Rectal smooth muscle tissue (tissue), 1 donor: ENCODE results near the gene FGA.

Experiments used
- H3K27ac ChIP-seq: one replicate; pipeline ENCODE4 v1.7.0; 2013; ENCODE audit warnings: low read depth, low read length, inconsistent platforms
- H3K27me3 ChIP-seq: one replicate; pipeline ENCODE4 v1.7.0; 2013; ENCODE audit warnings: low read length; ENCODE audit not compliant: control insufficient read depth, insufficient read depth
- H3K36me3 ChIP-seq: one replicate; pipeline ENCODE4 v1.7.0; 2013; ENCODE audit warnings: low read length; ENCODE audit not compliant: control insufficient read depth, insufficient read depth
- H3K4me1 ChIP-seq: one replicate; pipeline ENCODE4 v1.7.0; 2013; ENCODE audit warnings: low read length; ENCODE audit not compliant: control insufficient read depth, insufficient read depth
- H3K4me3 ChIP-seq: one replicate; pipeline ENCODE4 v1.7.0; 2013; ENCODE audit warnings: low read length
- H3K9ac ChIP-seq: one replicate; pipeline ENCODE4 v1.7.0; 2013; ENCODE audit warnings: low read length

FGA gene

DNA sequence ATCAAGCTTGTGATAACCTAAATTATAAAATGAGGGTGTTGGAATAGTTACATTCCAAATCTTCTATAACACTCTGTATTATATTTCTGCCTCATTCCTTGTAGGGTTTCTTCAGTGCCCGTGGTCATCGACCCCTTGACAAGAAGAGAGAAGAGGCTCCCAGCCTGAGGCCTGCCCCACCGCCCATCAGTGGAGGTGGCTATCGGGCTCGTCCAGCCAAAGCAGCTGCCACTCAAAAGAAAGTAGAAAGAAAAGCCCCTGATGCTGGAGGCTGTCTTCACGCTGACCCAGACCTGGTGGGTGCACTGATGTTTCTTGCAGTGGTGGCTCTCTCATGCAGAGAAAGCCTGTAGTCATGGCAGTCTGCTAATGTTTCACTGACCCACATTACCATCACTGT lies 24.8 kb downstream of the FGA start:
- no peaks in the 10 kb centered on the region for H3K27me3 ChIP-seq
- H3K4me1 ChIP-seq, result no peaks in the 10 kb centered on the region

DNA sequence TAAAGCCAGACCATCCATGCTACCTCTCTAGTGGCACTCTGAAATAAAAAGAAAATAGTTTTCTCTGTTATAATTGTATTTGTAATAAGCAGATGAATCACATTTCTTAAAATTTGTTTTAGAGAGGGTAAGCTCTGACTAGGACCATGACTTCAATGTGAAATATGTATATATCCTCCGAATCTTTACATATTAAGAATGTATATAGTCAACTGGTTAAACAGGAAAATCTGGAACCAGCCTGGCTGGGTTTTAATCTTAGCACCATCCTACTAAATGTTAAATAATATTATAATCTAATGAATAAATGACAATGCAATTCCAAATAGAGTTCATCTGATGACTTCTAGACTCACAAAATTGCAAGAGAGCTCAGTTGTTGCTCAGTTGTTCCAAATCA lies 26.2 kb downstream of the FGA start:
- Histone ChIP-seq H3K4me3 (no peak overlapping the region), H3K9ac (no peak overlapping the region), H3K4me1 (no peaks in the 10 kb centered on the region), H3K36me3 (no peaks in the 10 kb centered on the region), H3K27me3 (no peaks in the 10 kb centered on the region), H3K27ac (no peak overlapping the region)

More for the DNA sequence above, 24.8 kb downstream of the FGA start:
- Histone ChIP-seq H3K36me3 (no peaks in the 10 kb centered on the region), H3K4me3 (no peak overlapping the region), H3K9ac (no peak overlapping the region), H3K27ac (no peak overlapping the region)

DNA sequence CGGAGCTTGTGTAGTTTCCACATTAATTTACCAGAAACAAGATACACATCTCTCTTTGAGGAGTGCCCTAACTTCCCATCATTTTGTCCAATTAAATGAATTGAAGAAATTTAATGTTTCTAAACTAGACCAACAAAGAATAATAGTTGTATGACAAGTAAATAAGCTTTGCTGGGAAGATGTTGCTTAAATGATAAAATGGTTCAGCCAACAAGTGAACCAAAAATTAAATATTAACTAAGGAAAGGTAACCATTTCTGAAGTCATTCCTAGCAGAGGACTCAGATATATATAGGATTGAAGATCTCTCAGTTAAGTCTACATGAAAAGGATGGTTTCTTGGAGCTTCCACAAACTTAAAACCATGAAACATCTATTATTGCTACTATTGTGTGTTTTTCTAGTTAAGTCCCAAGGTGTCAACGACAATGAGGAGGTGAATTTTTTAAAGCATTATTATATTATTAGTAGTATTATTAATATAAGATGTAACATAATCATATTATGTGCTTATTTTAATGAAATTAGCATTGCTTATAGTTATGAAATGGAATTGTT lies 27.8 kb downstream of the FGA start, which contains the start of gene FGB:
TSS of gene FGB (plus strand) at position 315 of the 558 bp plus-strand sequence. CDS start at position 323, 8 bp downstream.
- no peak within 1 kb of the TSS for H3K9ac ChIP-seq
- no peaks in the 10 kb centered on the region for H3K4me1 ChIP-seq
- no peaks in the 10 kb centered on the region for H3K27me3 ChIP-seq
- H3K27ac ChIP-seq, result no peak within 1 kb of the TSS
- no peaks in the 10 kb centered on the region for H3K36me3 ChIP-seq
- no peak within 1 kb of the TSS for H3K4me3 ChIP-seq

DNA sequence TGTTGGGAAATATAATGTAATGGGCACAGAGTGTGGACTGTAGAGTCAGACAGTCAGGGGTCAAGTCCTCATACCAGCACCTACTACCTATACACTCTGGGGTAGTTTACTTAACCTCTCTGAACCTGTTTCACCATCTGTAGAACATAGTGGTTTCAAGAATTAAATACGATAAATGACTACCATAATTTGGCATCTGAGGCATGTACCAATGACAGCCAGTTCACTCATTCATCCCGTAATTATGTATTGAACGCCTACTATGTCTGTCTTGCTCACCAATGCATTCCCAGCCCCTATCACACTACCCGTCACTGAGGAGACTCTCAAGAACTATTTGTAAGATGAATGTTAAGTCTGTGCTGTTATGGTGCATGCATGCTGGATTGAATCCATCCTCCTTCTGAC lies 29.7 kb downstream of the FGA start:
- H3K27me3 ChIP-seq, result no peaks in the 10 kb centered on the region
- no peaks in the 10 kb centered on the region for H3K36me3 ChIP-seq
- H3K27ac ChIP-seq, result no peak overlapping the region
- no peaks in the 10 kb centered on the region for H3K4me1 ChIP-seq
- no peak overlapping the region for H3K9ac ChIP-seq
- no peak overlapping the region for H3K4me3 ChIP-seq

DNA sequence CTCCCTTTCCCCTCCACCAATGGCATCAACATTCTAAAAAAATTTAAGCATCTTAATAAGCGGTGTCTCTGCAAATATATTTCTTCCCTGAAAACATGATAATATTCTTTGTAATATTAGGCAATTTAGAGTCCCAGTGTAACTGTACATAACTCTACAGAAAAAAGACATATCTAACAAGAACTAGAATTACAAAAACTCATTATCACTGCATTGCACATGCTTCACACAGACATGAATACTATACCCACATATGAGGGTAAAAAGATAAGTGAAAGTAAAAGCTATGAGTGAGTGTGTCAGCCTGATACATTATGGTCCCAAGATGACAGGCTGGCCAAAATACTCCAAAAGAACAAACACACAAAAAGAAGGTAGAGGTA lies 30.1 kb downstream of the FGA start:
- Histone ChIP-seq H3K4me3 (no peak overlapping the region), H3K27ac (no peak overlapping the region), H3K9ac (no peak overlapping the region), H3K36me3 (no peaks in the 10 kb centered on the region), H3K4me1 (no peaks in the 10 kb centered on the region), H3K27me3 (no peaks in the 10 kb centered on the region)

DNA sequence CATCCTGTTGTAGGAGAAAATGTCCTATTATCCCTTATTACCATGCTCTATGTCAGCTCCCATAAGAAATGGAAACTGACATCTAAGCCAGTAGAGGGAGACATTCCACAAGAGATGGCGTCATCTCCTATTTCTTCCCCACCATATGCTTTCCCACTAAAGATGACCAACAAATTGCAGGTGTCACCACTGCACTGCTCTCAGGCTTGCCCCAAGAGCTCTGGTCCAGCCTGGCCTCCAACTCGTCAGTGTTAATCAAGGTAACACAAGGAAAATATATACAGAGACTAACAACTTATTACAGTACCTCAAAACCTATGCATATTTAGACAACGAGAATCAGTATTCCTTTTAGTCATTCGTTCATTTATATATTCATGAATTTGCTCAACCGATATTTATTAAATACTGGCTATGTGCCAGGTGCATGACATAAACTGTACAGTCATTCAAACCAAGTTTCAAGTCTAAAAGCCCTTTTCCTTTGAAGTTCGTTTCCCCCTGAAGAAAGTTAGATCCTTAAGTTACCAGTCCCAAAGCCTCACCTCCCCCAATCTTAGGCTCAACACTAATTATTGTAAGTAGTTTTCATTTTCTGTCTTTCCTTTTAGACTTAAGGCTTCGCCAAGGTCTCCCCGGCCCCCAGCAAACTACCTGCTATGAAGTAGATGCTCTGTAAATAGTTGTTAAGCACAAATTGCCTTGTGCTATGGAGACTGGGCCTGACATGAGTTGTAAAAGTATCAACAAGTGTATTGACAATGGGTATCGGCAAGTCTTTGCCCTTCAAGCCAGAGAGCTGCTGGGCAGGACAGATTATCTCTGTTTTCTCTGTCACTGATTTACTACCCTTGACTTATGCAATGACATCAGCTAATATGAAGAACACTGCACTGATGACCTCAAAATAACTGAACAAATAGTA lies 30.8 kb downstream of the FGA start:
- no peaks in the 10 kb centered on the region for H3K36me3 ChIP-seq
- no peaks in the 10 kb centered on the region for H3K4me1 ChIP-seq
- no peak overlapping the region for H3K9ac ChIP-seq
- no peaks in the 10 kb centered on the region for H3K27me3 ChIP-seq
- H3K27ac ChIP-seq, result no peak overlapping the region
- no peak overlapping the region for H3K4me3 ChIP-seq

DNA sequence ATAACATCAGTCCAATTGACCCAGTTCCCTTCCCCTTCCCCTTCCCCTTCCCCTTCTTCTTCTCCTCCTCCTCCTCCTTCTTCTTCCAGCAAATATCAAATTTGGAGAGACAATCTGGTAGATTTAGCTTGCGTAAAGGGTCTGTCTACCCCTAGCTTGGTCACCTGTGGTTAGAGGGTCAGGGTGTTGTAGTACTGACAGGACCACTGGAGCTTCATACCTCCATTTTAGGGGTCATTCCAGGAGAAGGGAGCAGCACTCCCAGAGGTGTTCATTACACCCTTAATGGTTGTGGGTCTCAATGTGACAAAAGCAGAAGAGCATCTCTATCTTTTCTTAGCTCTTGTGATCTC lies 31.4 kb downstream of the FGA start:
- Histone ChIP-seq H3K36me3 (no peaks in the 10 kb centered on the region), H3K4me1 (no peaks in the 10 kb centered on the region), H3K9ac (no peak overlapping the region), H3K27ac (no peak overlapping the region), H3K4me3 (no peak overlapping the region), H3K27me3 (no peaks in the 10 kb centered on the region)

DNA sequence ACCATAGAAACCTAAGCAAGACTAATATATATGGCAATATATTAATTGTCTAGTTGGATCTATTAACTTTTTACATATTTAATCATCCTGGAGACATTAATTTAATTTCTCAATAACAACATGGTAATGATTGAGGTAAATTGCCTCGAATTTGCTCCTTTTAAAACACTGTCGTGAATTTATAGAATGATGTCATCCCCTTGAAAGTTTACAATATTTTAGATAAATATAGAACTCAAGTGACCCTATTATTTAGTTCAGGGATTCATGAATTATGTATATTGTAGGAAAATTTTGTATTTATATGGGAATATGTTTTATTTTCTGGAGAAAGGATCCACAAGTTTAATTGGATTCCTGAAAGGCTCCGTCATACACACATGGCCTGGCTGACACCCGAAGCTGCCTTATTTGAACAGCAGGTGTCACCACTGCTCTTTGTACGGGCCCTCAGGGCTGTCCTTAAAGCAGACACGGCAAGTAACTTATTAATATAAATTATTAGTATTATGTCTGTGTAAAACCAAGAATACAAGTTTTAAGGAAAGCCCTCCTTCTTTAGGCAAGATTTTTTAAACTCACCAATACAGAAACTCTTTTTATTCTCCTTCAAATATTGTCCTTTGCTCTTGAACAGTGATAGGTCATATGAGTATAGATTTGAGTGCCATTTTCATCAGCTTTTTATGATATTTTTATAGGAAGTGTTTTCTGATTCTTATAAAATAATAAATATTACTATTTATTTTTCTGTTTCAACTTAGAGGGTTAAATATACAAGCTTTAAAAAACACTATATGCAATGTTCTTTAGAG lies 38.5 kb downstream of the FGA start:
- Histone ChIP-seq H3K27ac (no peak overlapping the region), H3K27me3 (no peaks in the 10 kb centered on the region), H3K36me3 (no peaks in the 10 kb centered on the region), H3K4me1 (peaks cover 11% of the 10 kb centered on the region), H3K4me3 (no peak overlapping the region), H3K9ac (no peak overlapping the region)

DNA sequence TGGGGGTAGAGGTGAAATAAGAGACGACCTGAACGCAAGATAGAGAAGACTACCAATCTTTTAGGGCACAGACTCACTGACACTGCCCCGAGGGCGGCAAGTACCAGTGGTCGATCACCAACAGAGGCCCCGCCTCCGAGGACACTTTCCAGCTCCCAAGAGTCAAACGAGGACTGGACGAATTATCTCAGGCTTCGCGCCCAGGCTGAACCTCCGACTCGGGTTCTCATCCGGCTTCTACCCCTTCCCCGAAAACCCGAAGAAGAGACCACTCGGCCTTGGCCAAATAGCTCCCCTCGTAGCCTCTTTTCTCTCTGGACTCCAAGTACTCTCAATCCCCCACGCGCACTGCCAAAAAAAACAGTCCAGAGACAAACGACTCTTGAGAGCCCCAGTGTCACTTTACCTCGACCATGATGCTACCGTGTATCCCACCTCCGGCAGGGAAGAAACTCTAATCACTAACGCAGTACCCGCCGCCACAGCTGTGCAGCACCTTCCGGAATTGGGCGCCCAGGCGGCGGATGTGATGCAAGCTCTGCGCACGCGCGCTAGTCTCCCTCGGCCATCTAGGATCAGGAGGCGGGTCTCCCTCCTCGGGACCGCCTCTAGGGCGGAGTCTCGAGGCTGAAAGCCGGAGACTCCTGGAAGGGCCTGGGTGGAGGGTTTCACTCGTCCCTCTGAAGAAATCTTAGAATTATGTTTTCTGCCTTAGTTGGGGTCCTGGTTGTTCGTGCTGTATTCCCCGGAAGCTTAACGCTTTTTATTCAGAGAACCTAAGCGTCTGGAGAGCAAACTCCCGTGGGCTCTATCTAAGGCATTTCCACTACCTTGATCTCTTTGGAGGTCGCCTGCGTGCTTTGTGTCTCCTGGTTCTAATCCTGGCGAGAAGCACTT lies 40.4 kb downstream of the FGA start, which contains the start of gene PLRG1:
TSS of gene PLRG1 (minus strand) at position 507 of the 897 bp plus-strand sequence. CDS start at position 415, 92 bp downstream.
- H3K4me1 ChIP-seq, result peaks cover 11% of the 10 kb centered on the region
- peaks cover 7% of the 10 kb centered on the region for H3K36me3 ChIP-seq
- peak within 1 kb of the TSS; percentile 75 for H3K27ac ChIP-seq
- peak within 1 kb of the TSS; percentile 54 for H3K9ac ChIP-seq
- peak within 1 kb of the TSS; percentile 91 for H3K4me3 ChIP-seq
- H3K27me3 ChIP-seq, result no peaks in the 10 kb centered on the region

DNA sequence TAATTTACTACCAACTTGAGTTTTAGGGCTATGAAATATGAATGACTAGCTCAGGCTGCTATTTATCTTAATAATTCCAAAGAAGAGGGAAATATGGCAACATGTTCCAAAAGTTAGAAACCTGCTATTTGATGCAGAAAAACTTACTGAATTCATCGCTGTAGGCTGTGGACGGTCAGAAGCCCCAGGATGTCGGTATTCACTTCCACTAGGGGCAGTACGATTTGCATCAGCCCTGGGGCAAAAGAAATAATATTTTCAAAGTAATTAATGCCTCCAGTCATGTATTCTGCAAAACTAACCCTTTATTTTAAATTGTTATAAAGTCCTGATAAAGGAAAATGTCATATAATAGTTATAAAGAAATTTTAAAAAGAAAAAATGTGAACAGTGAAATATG lies 44.9 kb downstream of the FGA start:
- Histone ChIP-seq H3K9ac (no peak overlapping the region), H3K36me3 (peaks cover 20% of the 10 kb centered on the region), H3K27ac (no peak overlapping the region), H3K4me3 (no peak overlapping the region), H3K4me1 (peaks cover 11% of the 10 kb centered on the region), H3K27me3 (no peaks in the 10 kb centered on the region)

DNA sequence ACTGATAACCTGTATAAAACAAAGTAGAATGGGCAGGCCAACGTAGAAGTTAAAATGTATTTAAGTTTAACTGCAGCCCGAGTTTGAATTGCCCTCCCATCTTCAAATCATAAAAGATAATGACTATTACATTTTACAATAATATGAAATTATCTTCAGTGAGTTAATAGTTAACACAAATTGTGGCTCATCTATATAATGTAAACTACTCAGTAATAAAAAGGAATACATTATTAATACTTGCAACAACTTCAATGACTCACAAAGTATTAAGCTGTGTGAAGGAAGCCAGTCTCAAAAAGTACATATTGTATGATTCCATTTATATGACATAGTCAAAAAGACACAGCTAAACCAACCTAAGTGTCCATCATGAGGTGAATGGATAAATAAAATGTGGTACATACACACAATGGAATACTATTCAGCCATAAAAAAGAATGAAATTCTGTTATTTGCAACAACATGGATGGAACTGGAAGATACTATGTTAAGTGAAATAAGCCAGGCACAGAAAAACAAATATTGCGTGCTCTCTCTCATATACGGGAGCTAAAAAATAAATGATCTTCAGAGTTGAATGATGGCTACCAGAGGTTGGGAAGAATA lies 48.2 kb downstream of the FGA start:
- no peak overlapping the region for H3K27ac ChIP-seq
- no peak overlapping the region for H3K4me3 ChIP-seq
- no peaks in the 10 kb centered on the region for H3K4me1 ChIP-seq
- H3K27me3 ChIP-seq, result no peaks in the 10 kb centered on the region
- peaks cover 35% of the 10 kb centered on the region for H3K36me3 ChIP-seq
- no peak overlapping the region for H3K9ac ChIP-seq
